H9 (cell line): ENCODE data around the gene SEMA7A. TPM values are rescaled to one million over a fixed set of nuclear protein-coding genes. Genes with fewer than 3 reads are reported as not detected.

Source experiments
- DNase-seq: peaks from one replicate; pipeline ENCODE4 v3.0.0-alpha.2; 2017
- H2AFZ ChIP-seq: one replicate; pipeline ENCODE4 v1.6.1; 2013; ENCODE audit warnings: mild to moderate bottlenecking, low read length, control low read depth, moderate library complexity
- H2AK5ac ChIP-seq: 2 replicates; pipeline ENCODE4 v1.6.1; 2013; ENCODE audit warnings: low read length, control low read depth, mixed read lengths; ENCODE audit not compliant: insufficient read length
- H2BK120ac ChIP-seq: one replicate; pipeline ENCODE4 v1.6.1; 2013; ENCODE audit warnings: low read depth, mild to moderate bottlenecking, low read length, control low read depth, inconsistent platforms; ENCODE audit not compliant: poor library complexity, severe bottlenecking
- H2BK12ac ChIP-seq: 2 replicates; pipeline ENCODE4 v1.6.1; 2013; ENCODE audit warnings: low read length, control low read depth, mixed read lengths, low read depth; ENCODE audit not compliant: insufficient read length
- H2BK15ac ChIP-seq: 2 replicates; pipeline ENCODE4 v1.6.1; 2013; ENCODE audit warnings: low read depth, low read length, control low read depth
- H2BK20ac ChIP-seq: one replicate; pipeline ENCODE4 v1.6.1; 2013; ENCODE audit warnings: low read depth, mild to moderate bottlenecking, low read length, control low read depth, inconsistent platforms; ENCODE audit not compliant: poor library complexity, severe bottlenecking
- H2BK5ac ChIP-seq: 2 replicates; pipeline ENCODE4 v1.6.1; 2013; ENCODE audit warnings: low read length, control low read depth, mixed read lengths; ENCODE audit not compliant: insufficient read length
- H3K14ac ChIP-seq: 2 replicates; pipeline ENCODE4 v1.6.1; 2013; ENCODE audit warnings: low read length, control low read depth; ENCODE audit not compliant: insufficient read depth
- H3K18ac ChIP-seq: 2 replicates; pipeline ENCODE4 v1.6.1; 2013; ENCODE audit warnings: low read depth, mild to moderate bottlenecking, mixed read lengths, low read length, control low read depth; ENCODE audit not compliant: insufficient read length
- H3K23ac ChIP-seq: 2 replicates; pipeline ENCODE4 v1.6.1; 2013; ENCODE audit warnings: low read length, control low read depth, mixed read lengths, low read depth; ENCODE audit not compliant: insufficient read length
- H3K23me2 ChIP-seq: 2 replicates; pipeline ENCODE4 v1.6.1; 2013; ENCODE audit warnings: low read depth, mild to moderate bottlenecking, mixed read lengths, low read length, control low read depth; ENCODE audit not compliant: insufficient read length, poor library complexity, severe bottlenecking
- H3K27ac ChIP-seq: 2 replicates; pipeline ENCODE4 v1.5.1; 2013; ENCODE audit warnings: low read length, control low read depth, mixed read lengths, low read depth; ENCODE audit not compliant: insufficient read length
- H3K27me3 ChIP-seq: 2 replicates; pipeline ENCODE4 v1.6.1; 2013; ENCODE audit warnings: low read length, control low read depth, inconsistent platforms; ENCODE audit not compliant: insufficient read depth
- H3K4ac ChIP-seq: 2 replicates; pipeline ENCODE4 v1.6.1; 2013; ENCODE audit warnings: low read depth, mild to moderate bottlenecking, control low read depth, inconsistent platforms, low read length, moderate library complexity
- H3K4me1 ChIP-seq: 2 replicates; pipeline ENCODE4 v1.6.1; 2013; ENCODE audit warnings: low read length, control low read depth, inconsistent platforms; ENCODE audit not compliant: insufficient read depth
- H3K4me2 ChIP-seq: 2 replicates; pipeline ENCODE4 v1.6.1; 2013; ENCODE audit warnings: low read length, control low read depth, mixed read lengths; ENCODE audit not compliant: insufficient read length, insufficient read depth
- H3K56ac ChIP-seq: 2 replicates; pipeline ENCODE4 v1.6.1; 2013; ENCODE audit warnings: low read depth, mild to moderate bottlenecking, mixed read lengths, low read length, control low read depth; ENCODE audit not compliant: insufficient read length
- H3K79me1 ChIP-seq: 2 replicates; pipeline ENCODE4 v1.6.1; 2013; ENCODE audit warnings: low read depth, mild to moderate bottlenecking, moderate library complexity, low read length, control low read depth, inconsistent platforms; ENCODE audit not compliant: insufficient read depth, poor library complexity, severe bottlenecking
- H3K79me2 ChIP-seq: 2 replicates; pipeline ENCODE4 v1.6.1; 2013; ENCODE audit warnings: low read length, control low read depth, inconsistent platforms; ENCODE audit not compliant: insufficient read depth
- H3K9ac ChIP-seq: 2 replicates; pipeline ENCODE4 v1.6.1; 2013; ENCODE audit warnings: low read length, control low read depth, mixed read lengths; ENCODE audit not compliant: insufficient read length; ENCODE audit errors: extremely low read depth
- H3K9me3 ChIP-seq: one replicate; pipeline ENCODE4 v1.6.1; 2013; ENCODE audit warnings: low read depth, low read length, inconsistent platforms; ENCODE audit not compliant: control insufficient read depth
- H3T11ph ChIP-seq: one replicate; pipeline ENCODE4 v1.6.1; 2013; ENCODE audit warnings: mild to moderate bottlenecking, low read length, control low read depth, inconsistent platforms
- H4K20me1 ChIP-seq: one replicate; pipeline ENCODE4 v1.6.1; 2013; ENCODE audit not compliant: control insufficient read depth, insufficient read length, insufficient read depth
- H4K5ac ChIP-seq: 2 replicates; pipeline ENCODE4 v1.6.1; 2013; ENCODE audit warnings: low read depth, mild to moderate bottlenecking, mixed read lengths, low read length, control low read depth; ENCODE audit not compliant: insufficient read length
- H4K8ac ChIP-seq: replicated peaks from 2 replicates; pipeline ENCODE4 v1.6.1; 2013; ENCODE audit warnings: low read length, control low read depth, mixed read lengths, low read depth; ENCODE audit not compliant: insufficient read length
- H4K91ac ChIP-seq: 2 replicates; pipeline ENCODE4 v1.6.1; 2013; ENCODE audit warnings: low read depth, mild to moderate bottlenecking, moderate library complexity, mixed read lengths, low read length, control low read depth; ENCODE audit not compliant: insufficient read length
- H3K27ac Mint-ChIP-seq, 3 experiments: 2 replicates in 2 of 3; 3 replicates in 1 of 3; pipeline ENCODE4 v1.8.0; 2020 to 2021; ENCODE audit warnings: mixed read lengths in 3 of 3, mild to moderate bottlenecking in 1 of 3, moderate library complexity in 1 of 3
- H3K27me3 Mint-ChIP-seq: 2 replicates; pipeline ENCODE4 v1.8.0; 2021; ENCODE audit warnings: low read depth, mild to moderate bottlenecking, moderate library complexity, mixed read lengths
- H3K36me3 Mint-ChIP-seq, 3 experiments: 2 replicates in 2 of 3; 3 replicates in 1 of 3; pipeline ENCODE4 v1.8.0; 2020 to 2021; ENCODE audit warnings: low read depth in 3 of 3, mixed read lengths in 3 of 3; ENCODE audit not compliant: insufficient read depth in 1 of 3
- H3K4me1 Mint-ChIP-seq, 2 experiments: 2 replicates each; pipeline ENCODE4 v1.8.0; 2020; ENCODE audit warnings: mixed read lengths in 2 of 2
- H3K4me3 Mint-ChIP-seq, 2 experiments: 2 replicates in 1 of 2; 3 replicates in 1 of 2; pipeline ENCODE4 v1.8.0; 2020 to 2021; ENCODE audit warnings: mild to moderate bottlenecking in 2 of 2, mixed read lengths in 2 of 2, moderate library complexity in 1 of 2
- H3K9me3 Mint-ChIP-seq, 2 experiments: 2 replicates in 1 of 2; 3 replicates in 1 of 2; pipeline ENCODE4 v1.8.0; 2020; ENCODE audit warnings: mild to moderate bottlenecking in 2 of 2, mixed read lengths in 2 of 2, moderate library complexity in 1 of 2
- WGBS: extraction: QIAGEN DNeasy Blood & Tissue Kit; methylation state at CpG from one replicate; pipeline ENCODE4 v1.1.7; 2013; ENCODE audit warnings: missing lambda C conversion rate, low lambda C conversion rate, mixed read lengths; ENCODE audit not compliant: insufficient read length; ENCODE audit errors: extremely low coverage; 5-methylcytosine and 5-hydroxymethylcytosine counted together
- total RNA-seq: library from RNA; stranded (reverse); gene quantifications from 2 replicates; pipeline ENCODE4 v1.2.1, GENCODE V29; 2021
- TF ChIP-seq, protein P1 (sequence below): fragments of 200-600 bp; sonication (generic); conservative IDR thresholded peaks from 3 replicates; pipeline ENCODE4 v1.8.0; 2021; ENCODE audit warnings: antibody characterized with exemption, mild to moderate bottlenecking

The SEMA7A gene
- total RNA-seq, 1 experiment from 2014 or later, result 5.7 TPM

DNA sequence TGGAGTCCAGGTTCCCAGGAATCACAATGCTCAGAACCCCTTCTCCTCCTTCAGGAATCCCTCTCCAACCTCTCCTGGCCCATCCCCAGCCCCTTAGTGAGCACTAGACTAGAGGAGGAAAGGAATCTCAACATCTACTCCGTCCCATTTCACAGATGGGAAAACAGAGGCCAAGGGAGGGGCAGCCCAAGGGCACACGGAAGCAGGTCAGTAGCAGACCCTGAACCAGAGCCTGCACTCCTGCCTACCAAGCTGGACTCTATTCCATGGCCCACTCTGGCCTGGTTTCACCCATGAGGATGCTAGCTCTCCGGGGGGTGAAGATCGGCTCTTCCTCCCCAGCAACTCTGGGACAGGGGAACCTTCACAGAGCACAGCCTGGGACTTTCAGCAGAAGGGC is 14.3 kb downstream of the SEMA7A start:
- Histone ChIP-seq H3K4me2 (no peak overlapping the region), H3K4ac (no peak overlapping the region), H3K79me1 (no peaks in the 10 kb centered on the region), H3K79me2 (0 out of 2 replicates have a peak, but pooled peaks cover 2% of the 10 kb centered on the region), H3T11ph (no peak overlapping the region), H2AK5ac (no peak overlapping the region), H2BK15ac (no peak overlapping the region), H2BK5ac (no peak overlapping the region), H3K9me3 (no peaks in the 10 kb centered on the region), H3K56ac (no peak overlapping the region), H3K14ac (no peak overlapping the region), H3K23me2 (no peaks in the 10 kb centered on the region), H4K8ac (no peak overlapping the region), H3K18ac (no peak overlapping the region), H4K20me1 (no peaks in the 10 kb centered on the region), H4K5ac (no peak overlapping the region), H3K27ac (no peak overlapping the region), H3K27me3 (no peaks in the 10 kb centered on the region), H2BK12ac (no peak overlapping the region), H4K91ac (no peak overlapping the region), H2AFZ (no peak overlapping the region), H2BK20ac (no peak overlapping the region), H3K23ac (no peak overlapping the region), H2BK120ac (no peak overlapping the region), H3K9ac (no peak overlapping the region), H3K4me1 (peaks cover 7% of the 10 kb centered on the region; the same call in 1 of the 2 replicates)
- H3K9me3 Mint-ChIP-seq, result no peaks in the 10 kb centered on the region
- peaks cover 6 to 9% (median 6%) of the 10 kb centered on the region in 3 experiments; a peak in 6 of 7 replicates for H3K36me3 Mint-ChIP-seq
- H3K27ac Mint-ChIP-seq, result no peak overlapping the region
- WGBS, result no CpG with 5 or more reads among the region's 4 CpGs
- no peaks in the 10 kb centered on the region; the same call in 1 of the 2 replicates for H3K27me3 Mint-ChIP-seq
- DNase-seq, result no peak
- H3K4me3 Mint-ChIP-seq, result no peak overlapping the region
- TF ChIP-seq, protein P1, sequence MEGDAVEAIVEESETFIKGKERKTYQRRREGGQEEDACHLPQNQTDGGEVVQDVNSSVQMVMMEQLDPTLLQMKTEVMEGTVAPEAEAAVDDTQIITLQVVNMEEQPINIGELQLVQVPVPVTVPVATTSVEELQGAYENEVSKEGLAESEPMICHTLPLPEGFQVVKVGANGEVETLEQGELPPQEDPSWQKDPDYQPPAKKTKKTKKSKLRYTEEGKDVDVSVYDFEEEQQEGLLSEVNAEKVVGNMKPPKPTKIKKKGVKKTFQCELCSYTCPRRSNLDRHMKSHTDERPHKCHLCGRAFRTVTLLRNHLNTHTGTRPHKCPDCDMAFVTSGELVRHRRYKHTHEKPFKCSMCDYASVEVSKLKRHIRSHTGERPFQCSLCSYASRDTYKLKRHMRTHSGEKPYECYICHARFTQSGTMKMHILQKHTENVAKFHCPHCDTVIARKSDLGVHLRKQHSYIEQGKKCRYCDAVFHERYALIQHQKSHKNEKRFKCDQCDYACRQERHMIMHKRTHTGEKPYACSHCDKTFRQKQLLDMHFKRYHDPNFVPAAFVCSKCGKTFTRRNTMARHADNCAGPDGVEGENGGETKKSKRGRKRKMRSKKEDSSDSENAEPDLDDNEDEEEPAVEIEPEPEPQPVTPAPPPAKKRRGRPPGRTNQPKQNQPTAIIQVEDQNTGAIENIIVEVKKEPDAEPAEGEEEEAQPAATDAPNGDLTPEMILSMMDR, result no peak
- H3K4me1 Mint-ChIP-seq, result peaks cover 29 to 41% of the 10 kb centered on the region in 2 experiments
